KOPT-K1 (cell line): ENCODE measurements around the gene FAM20A.

Experiments
- H3K27ac ChIP-seq: fragments of 200-600 bp; sonication (generic); 2 replicates; pipeline ENCODE4 v1.5.1; 2016; ENCODE audit warnings: antibody characterized with exemption, mild to moderate bottlenecking, low read depth, low read length; ENCODE audit not compliant: poor library complexity, severe bottlenecking
- H3K36me3 ChIP-seq: fragments of 200-600 bp; sonication (generic); 2 replicates; pipeline ENCODE4 v1.5.1; 2017; ENCODE audit warnings: antibody characterized with exemption, mild to moderate bottlenecking, low read length, moderate library complexity; ENCODE audit not compliant: insufficient read depth
- H3K9me3 ChIP-seq: fragments of 200-600 bp; sonication (generic); 2 replicates; pipeline ENCODE4 v1.5.1; 2017; ENCODE audit warnings: antibody characterized with exemption, low read length, mild to moderate bottlenecking; ENCODE audit not compliant: insufficient read depth, poor library complexity, severe bottlenecking

FAM20A gene

GRCh38 chr17:68614718-68615117, 13.6 kb upstream of the FAM20A start:
- H3K36me3 ChIP-seq = no peaks in the 10 kb centered on the region
- H3K9me3 ChIP-seq = peaks cover 12% of the 10 kb centered on the region
- no peak overlapping the region for H3K27ac ChIP-seq

- no peaks in the 10 kb centered on the region for H3K36me3 ChIP-seq
- no peak overlapping the region for H3K27ac ChIP-seq
- peaks cover 20% of the 10 kb centered on the region for H3K9me3 ChIP-seq
Observed at GRCh38 chr17:68613739-68614298, 12.7 kb upstream of the FAM20A start.

GRCh38 chr17:68612923-68613292, 11.7 kb upstream of the FAM20A start:
- Histone ChIP-seq H3K9me3 (peaks cover 28% of the 10 kb centered on the region), H3K27ac (no peak overlapping the region), H3K36me3 (no peaks in the 10 kb centered on the region)

GRCh38 chr17:68612209-68612922, 11.2 kb upstream of the FAM20A start:
- Histone ChIP-seq H3K36me3 (no peaks in the 10 kb centered on the region), H3K9me3 (peaks cover 31% of the 10 kb centered on the region), H3K27ac (no peak overlapping the region)

- H3K27ac ChIP-seq = no peak overlapping the region
- no peaks in the 10 kb centered on the region for H3K36me3 ChIP-seq
- H3K9me3 ChIP-seq = peaks cover 31% of the 10 kb centered on the region
Observed at GRCh38 chr17:68611353-68612208, 10.4 kb upstream of the FAM20A start.

GRCh38 chr17:68610554-68610953, 9.4 kb upstream of the FAM20A start:
- Histone ChIP-seq H3K9me3 (peaks cover 31% of the 10 kb centered on the region), H3K27ac (no peak overlapping the region)

GRCh38 chr17:68608515-68609130, 7.5 kb upstream of the FAM20A start:
- Histone ChIP-seq H3K27ac (no peak overlapping the region), H3K9me3 (peaks cover 31% of the 10 kb centered on the region), H3K36me3 (no peaks in the 10 kb centered on the region)

More at GRCh38 chr17:68610554-68610953, 9.4 kb upstream of the FAM20A start:
- no peaks in the 10 kb centered on the region for H3K36me3 ChIP-seq

GRCh38 chr17:68606451-68607307, 5.5 kb upstream of the FAM20A start:
- peaks cover 31% of the 10 kb centered on the region for H3K9me3 ChIP-seq
- no peaks in the 10 kb centered on the region for H3K36me3 ChIP-seq
- H3K27ac ChIP-seq = no peak overlapping the region

GRCh38 chr17:68605914-68606313, 4.7 kb upstream of the FAM20A start:
- Histone ChIP-seq H3K9me3 (peaks cover 31% of the 10 kb centered on the region), H3K36me3 (no peaks in the 10 kb centered on the region), H3K27ac (no peak overlapping the region)

- Histone ChIP-seq H3K27ac (no peak overlapping the region), H3K9me3 (peaks cover 9% of the 10 kb centered on the region), H3K36me3 (no peaks in the 10 kb centered on the region)
Observed at GRCh38 chr17:68603656-68604055, 2.5 kb upstream of the FAM20A start.

- Histone ChIP-seq H3K36me3 (no peaks in the 10 kb centered on the region), H3K27ac (no peak overlapping the region), H3K9me3 (peaks cover 5% of the 10 kb centered on the region)
Observed at GRCh38 chr17:68603027-68603426, 1.9 kb upstream of the FAM20A start.

GRCh38 chr17:68602289-68602688, 1.1 kb upstream of the FAM20A start:
- H3K36me3 ChIP-seq = no peaks in the 10 kb centered on the region
- H3K27ac ChIP-seq = no peak overlapping the region
- H3K9me3 ChIP-seq = no peaks in the 10 kb centered on the region

GRCh38 chr17:68601565-68602288, 560 bp upstream of the FAM20A start:
- Histone ChIP-seq H3K36me3 (no peaks in the 10 kb centered on the region), H3K27ac (no peak overlapping the region), H3K9me3 (no peaks in the 10 kb centered on the region)
